WI38 (cell line): ENCODE measurements around the gene TNRC18.
"Not testable (repeated sequence)": the region's sequence is repeated elsewhere in the genome, so short reads cannot be mapped to it uniquely, and the experiment has no call there.

ENCODE experiments used
- H3K4me3 ChIP-seq: 2 replicates; pipeline ENCODE4 v1.5.1; 2011; ENCODE audit warnings: low read depth, mild to moderate bottlenecking, control low read depth, low read length
- TF ChIP-seq, protein P1 (sequence below): IDR thresholded peaks from 2 replicates; pipeline ENCODE4 v1.5.1; 2012; ENCODE audit warnings: low read depth, mild to moderate bottlenecking, control low read depth, low read length

The TNRC18 gene

DNA sequence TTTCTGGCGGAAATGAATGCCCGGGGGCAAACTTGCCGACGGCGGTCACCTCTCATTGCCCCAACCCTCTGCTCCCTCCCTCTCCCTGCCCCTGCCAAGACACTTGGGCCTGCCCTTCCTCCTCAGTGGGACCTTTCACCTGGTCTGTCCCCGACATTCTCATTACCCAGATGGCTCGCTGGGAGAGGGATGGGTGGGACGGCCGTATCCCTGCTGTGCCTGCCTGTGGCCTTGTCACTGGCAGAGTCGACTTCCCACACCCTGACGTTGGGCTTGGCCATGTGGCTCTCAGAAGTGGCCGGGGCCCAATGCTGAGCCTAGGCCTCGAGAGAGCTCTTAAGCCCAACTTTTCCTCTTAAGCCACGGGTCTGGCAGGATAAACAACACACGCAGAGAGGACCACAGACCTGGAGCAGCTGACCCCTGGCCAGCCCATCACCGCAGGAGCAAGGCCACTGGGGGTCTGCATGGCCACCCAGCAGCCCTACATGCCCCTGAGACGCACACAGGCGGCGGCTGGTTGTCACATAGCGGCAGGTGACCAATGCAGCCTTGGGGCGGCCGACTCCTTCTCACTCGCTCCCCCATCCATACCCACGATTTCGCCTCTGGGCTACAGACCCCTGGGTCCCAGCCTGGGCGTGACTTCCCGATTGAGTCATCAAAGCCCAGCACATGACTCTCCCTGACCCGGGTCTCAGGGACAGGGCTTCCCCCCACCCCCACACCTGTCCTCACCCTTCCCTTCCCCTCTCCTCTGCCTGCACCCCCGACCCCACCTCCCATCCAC, 100.8 kb downstream of the TNRC18 start:
- no peak overlapping the region for H3K4me3 ChIP-seq
- TF ChIP-seq, protein P1, sequence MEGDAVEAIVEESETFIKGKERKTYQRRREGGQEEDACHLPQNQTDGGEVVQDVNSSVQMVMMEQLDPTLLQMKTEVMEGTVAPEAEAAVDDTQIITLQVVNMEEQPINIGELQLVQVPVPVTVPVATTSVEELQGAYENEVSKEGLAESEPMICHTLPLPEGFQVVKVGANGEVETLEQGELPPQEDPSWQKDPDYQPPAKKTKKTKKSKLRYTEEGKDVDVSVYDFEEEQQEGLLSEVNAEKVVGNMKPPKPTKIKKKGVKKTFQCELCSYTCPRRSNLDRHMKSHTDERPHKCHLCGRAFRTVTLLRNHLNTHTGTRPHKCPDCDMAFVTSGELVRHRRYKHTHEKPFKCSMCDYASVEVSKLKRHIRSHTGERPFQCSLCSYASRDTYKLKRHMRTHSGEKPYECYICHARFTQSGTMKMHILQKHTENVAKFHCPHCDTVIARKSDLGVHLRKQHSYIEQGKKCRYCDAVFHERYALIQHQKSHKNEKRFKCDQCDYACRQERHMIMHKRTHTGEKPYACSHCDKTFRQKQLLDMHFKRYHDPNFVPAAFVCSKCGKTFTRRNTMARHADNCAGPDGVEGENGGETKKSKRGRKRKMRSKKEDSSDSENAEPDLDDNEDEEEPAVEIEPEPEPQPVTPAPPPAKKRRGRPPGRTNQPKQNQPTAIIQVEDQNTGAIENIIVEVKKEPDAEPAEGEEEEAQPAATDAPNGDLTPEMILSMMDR, result no peak

DNA sequence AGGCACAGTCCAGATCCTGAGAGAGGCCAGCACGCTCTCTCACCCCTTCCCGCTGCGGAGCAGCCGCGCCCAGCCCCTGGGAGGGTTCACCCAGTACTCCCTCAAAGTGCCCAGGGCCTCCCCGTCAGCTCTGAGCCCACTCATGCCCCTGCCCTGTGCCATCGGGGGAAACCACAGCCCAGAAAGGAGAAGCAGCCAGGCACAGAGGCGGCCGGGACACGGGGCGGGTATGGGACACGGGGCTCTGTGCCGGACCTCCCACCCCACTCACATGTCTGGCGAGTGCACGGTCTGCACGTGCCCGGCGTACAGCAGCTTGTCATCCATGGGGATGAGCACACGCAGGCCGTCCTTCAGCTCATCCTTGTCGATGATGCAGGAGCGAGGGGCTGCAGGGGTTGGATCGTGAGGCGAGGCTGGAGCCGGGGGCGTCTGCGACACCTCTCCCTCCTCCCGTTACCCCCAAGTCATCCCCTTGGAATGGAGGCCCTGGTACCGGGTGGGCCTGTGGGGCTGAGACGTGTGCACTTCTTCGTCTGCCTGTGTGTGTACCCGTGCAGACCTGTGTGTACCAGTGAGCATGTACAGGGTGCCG, 102.7 kb downstream of the TNRC18 start:
- no peak overlapping the region for H3K4me3 ChIP-seq
- TF ChIP-seq, protein P1, result no peak

DNA sequence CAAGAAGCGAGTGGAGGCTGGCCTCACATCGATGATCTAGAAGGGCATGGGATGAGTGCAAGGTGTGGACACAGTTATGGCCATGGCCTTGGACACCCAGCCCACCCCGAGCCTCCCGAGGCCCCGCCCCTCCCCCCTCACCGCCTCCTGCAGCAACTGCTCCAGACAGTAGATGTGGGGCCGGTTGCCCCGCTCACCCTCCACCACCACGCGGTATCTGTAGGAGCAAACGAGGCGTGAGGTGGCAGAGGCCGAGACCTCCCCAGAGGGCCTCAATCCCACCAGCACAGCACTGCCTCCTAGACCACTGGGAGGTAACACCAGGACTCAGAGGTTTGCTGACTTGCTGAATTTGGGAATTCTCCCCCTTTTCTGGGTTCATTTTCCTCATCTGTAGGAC, 103.2 kb downstream of the TNRC18 start:
- TF ChIP-seq, protein P1, result no peak
- no peak overlapping the region for H3K4me3 ChIP-seq

DNA sequence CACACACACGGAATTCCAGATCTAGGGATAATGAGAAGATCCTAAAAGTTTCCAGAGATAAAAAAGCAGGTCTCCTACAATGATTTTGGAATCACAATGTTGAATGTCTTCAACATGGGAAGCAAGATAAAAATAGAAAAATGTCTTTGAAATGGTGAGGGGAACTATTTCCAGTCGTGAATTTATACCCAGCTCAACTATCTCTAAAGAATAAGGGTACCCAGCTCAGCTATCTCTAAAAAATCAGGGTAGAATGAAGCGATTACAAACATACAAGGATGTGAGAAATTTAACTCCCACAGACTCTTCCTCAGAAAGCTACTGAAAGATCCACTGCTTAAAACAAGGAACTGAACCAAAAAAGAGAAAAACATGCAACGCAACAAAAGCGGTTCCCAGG, 105.0 kb downstream of the TNRC18 start:
- H3K4me3 ChIP-seq, result not testable (repeated sequence)

DNA sequence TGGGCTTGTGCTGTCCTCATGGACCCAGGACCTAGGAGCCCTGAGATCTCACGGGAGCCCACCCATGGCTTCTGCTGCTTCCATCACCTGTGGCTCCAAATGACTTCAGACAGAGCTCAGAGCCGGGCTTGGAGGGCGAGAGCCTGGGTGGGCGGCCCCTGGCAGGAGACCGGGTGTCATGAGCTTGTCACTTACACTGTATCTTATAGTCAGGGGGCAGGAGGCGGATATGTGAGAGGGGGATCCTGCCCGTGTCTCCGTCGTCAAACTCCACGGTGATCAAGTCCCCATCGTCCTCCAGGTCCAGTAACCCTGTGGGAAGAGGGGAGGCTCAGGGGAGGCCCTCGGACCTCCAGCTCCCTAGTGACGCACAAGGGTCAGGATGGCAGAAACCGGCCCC, 107.9 kb downstream of the TNRC18 start:
- TF ChIP-seq, protein P1, result no peak
- H3K4me3 ChIP-seq, result no peak overlapping the region

DNA sequence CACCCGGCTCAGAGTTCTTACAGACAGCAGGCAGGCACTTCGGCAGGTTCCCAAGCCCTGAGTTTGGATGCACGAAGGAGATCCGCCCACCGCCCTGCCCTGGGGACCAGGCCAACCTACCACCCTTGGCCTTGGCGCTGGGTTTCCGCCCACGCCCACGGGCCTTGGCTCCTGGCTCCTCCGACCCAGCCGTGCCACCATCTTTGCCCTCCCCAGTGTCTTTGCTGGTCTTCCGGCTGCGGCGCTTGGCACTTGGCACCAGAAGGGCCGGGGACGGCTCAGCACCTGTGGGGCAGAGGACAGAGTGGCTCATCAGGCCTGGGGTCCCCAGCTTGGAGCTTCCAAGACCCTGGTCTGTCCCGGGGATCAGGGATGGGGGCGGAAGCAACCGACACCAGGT, 108.8 kb downstream of the TNRC18 start:
- TF ChIP-seq, protein P1, result no peak
- no peak overlapping the region for H3K4me3 ChIP-seq

DNA sequence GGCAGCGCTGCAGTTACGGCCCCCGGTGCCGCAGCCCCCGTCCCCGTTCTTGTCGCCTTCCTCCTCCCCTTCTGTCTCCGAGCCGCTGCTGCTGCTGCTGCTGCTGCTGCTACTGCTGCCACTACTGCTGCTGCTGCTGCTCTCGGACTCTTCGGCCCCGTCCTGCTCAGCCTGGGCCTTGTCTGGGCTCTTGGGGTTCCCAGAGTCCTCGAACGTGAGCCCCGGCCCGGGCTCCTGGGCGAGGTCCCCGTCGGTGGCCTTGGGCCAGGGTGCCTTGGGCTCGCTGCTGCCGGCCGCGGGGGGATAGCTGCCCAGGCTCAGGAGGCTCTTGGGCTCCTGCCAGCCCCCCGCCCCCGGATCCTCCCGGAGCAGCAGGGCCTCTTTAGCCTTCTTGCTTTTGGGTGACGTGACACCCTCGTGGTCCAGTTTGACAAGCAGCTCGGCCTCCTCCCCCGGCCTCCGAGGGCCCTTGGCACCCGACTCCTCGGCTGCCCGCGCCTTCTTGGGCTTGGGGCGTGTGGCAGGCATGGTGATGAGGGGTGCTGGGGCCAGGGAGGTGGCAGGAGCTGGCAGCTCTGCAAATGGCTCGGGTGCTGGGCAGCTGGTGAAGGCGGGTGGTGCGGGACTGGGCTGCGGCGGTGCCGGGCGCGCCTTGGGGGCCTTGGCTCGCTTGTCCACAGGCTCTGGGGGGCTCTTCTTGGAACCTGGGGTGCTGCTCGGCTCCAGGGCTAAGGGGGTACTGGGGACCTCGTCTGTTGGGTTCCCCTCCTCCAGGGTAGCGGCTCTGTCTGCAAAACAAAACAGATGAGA, 110.4 kb downstream of the TNRC18 start:
- H3K4me3 ChIP-seq, result not testable (repeated sequence)

DNA sequence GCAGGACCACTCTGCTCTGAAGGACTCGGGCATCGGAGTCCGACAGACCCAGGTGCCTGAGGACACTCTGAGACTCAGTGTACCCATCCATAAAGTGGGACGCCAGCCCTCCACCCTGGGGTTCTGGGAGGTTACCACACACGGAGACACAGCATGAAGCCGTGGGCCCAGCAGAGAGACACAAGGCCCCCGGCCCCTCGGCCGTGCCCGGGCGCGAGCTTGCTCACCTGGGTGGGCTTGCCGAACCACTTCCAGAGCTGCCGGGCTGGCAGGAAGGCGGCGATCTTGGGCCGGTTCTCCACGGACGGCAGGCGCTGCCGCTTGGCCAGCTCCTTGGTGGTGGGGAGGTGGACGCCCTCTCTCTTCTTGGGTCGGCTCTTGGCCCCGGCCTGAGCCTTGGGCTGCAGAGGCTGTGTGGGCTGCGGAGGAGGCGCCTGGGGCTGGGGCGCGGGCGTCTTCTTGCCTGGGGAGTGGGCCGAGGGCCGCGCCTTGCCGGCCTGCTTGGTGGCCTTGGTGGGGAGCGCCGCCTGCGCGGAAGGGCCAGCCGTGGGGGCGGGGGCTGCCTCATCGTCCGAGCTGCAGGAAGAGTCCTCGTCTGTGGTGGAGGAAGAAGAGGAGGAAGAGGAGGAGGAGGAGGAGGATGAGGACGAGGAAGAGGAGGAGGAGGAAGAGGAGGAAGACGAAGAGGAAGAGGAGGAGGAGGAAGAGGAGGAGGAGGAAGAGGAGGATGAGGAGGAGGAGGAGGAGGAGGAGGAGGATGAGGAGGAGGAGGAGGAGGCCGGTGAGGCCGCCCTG, 111.2 kb downstream of the TNRC18 start:
- not testable (repeated sequence) for H3K4me3 ChIP-seq
